PC-9 (cell line): ENCODE measurements around the gene SLC22A15. TPM values are rescaled to one million over a fixed set of nuclear protein-coding genes. Genes with fewer than 3 reads are reported as not detected.

Source experiments
- BruUV-seq: library from RNA; stranded (reverse); fragments of 400-500 nt; replicated peaks from 2 replicates; lab custom pipeline; 2021; lab: Mats Ljungman, UMichigan
- CTCF ChIA-PET: fragments of 300-600 bp; sonication (Branson Sonifier 250); formaldehyde crosslinking; loops from one replicate; lab custom pipeline; 2022; ENCODE audit warnings: antibody characterized with exemption; lab: Charles Lee
- POLR2A ChIA-PET: fragments of 300-600 bp; sonication (Branson Sonifier 250); formaldehyde crosslinking; loops from one replicate; lab custom pipeline; 2022; ENCODE audit warnings: antibody characterized with exemption; ENCODE audit not compliant: unreplicated experiment; lab: Charles Lee
- DNase-seq, 2 experiments: peaks; one replicate each; pipeline versions ENCODE4 v3.0.0 to v3.0.0-alpha.2; 2015 to 2022; ENCODE audit warnings: mixed read lengths in 1 of 2
- H2AFZ ChIP-seq: fragments of 200-600 bp; sonication (generic); 2 replicates; pipeline ENCODE4 v1.8.1; 2017; ENCODE audit warnings: antibody characterized with exemption
- H3F3A ChIP-seq: fragments of 200-600 bp; sonication (generic); 2 replicates; pipeline ENCODE4 v1.8.1; 2017; ENCODE audit warnings: antibody characterized with exemption, mild to moderate bottlenecking, low read depth; ENCODE audit not compliant: insufficient read depth
- H3K27ac ChIP-seq: fragments of 200-600 bp; sonication (generic); 2 replicates; pipeline ENCODE4 v1.6.1; 2016; ENCODE audit warnings: mixed run types
- H3K27me3 ChIP-seq: fragments of 200-600 bp; sonication (generic); 2 replicates; pipeline ENCODE4 v1.6.1; 2016; ENCODE audit warnings: low read depth, mixed run types; ENCODE audit not compliant: insufficient read depth
- H3K36me3 ChIP-seq: fragments of 200-600 bp; sonication (generic); 2 replicates; pipeline ENCODE4 v1.6.1; 2016; ENCODE audit warnings: low read depth, mixed run types
- H3K4me1 ChIP-seq: fragments of 200-600 bp; sonication (generic); replicated peaks from 2 replicates; pipeline ENCODE4 v1.6.1; 2016; ENCODE audit warnings: mixed run types; ENCODE audit not compliant: insufficient read depth
- H3K4me2 ChIP-seq: fragments of 200-600 bp; sonication (generic); 2 replicates; pipeline ENCODE4 v1.6.1; 2017; ENCODE audit warnings: mixed run types
- H3K4me3 ChIP-seq: fragments of 200-600 bp; sonication (generic); 2 replicates; pipeline ENCODE4 v1.6.1; 2016; ENCODE audit warnings: mixed run types
- H3K79me2 ChIP-seq: fragments of 200-600 bp; sonication (generic); 2 replicates; pipeline ENCODE4 v1.6.1; 2017; ENCODE audit warnings: low read depth, mixed run types
- H3K9me2 ChIP-seq: fragments of 200-600 bp; sonication (generic); 2 replicates; pipeline ENCODE4 v1.8.1; 2017; ENCODE audit warnings: mild to moderate bottlenecking; ENCODE audit not compliant: insufficient read depth
- H3K9me3 ChIP-seq: fragments of 200-600 bp; sonication (generic); 2 replicates; pipeline ENCODE4 v1.8.1; 2016; ENCODE audit warnings: low read depth; ENCODE audit not compliant: insufficient read depth
- H4K20me1 ChIP-seq: fragments of 200-600 bp; sonication (generic); 2 replicates; pipeline ENCODE4 v1.8.1; 2017; ENCODE audit not compliant: insufficient read depth
- CTCF ChIP-seq: fragments of 200-600 bp; sonication (generic); conservative IDR thresholded peaks from 2 replicates; pipeline ENCODE4 v1.6.1; 2017; ENCODE audit warnings: mixed run types, antibody characterized with exemption, mild to moderate bottlenecking, moderate library complexity
- EZH2 ChIP-seq: fragments of 200-600 bp; sonication (generic); IDR thresholded peaks from 2 replicates; pipeline ENCODE4 v1.8.0; 2017; ENCODE audit warnings: antibody characterized with exemption, low read depth
- intact Hi-C: fragments of 100-400 bp; cut with micrococcal nuclease; formaldehyde crosslinking; loops from one replicate; pipeline ENCODE4 v1.10.0; 2022; ENCODE audit not compliant: unreplicated experiment
- total RNA-seq: library from RNA; stranded (reverse); gene quantifications from 2 replicates; pipeline ENCODE4 v1.2.3, GENCODE V29; 2021

SLC22A15 gene
- total RNA-seq, 1 experiment from 2014 or later = 1.8 TPM

- H3K4me2 ChIP-seq = no peak overlapping the region
- POLR2A ChIA-PET = no interaction called here
- no peak overlapping the region for H3K27ac ChIP-seq
- H3K4me3 ChIP-seq = no peak overlapping the region
- BruUV-seq = no TSS peak
- intact Hi-C loops = no loop called here
- no peak for DNase-seq
- no peaks in the 10 kb centered on the region for H3K27me3 ChIP-seq
- peaks cover 15% of the 10 kb centered on the region for H3K4me1 ChIP-seq
- 0 out of 2 replicates have a peak, but pooled peaks cover 9% of the 10 kb centered on the region for H3K9me2 ChIP-seq
- TF ChIP-seq EZH2 (no peak), CTCF (no peak)
- no peaks in the 10 kb centered on the region for H3K79me2 ChIP-seq
- no peaks in the 10 kb centered on the region for H3K9me3 ChIP-seq
- H3F3A ChIP-seq = 0 out of 2 replicates have a peak, but pooled peaks cover 4% of the 10 kb centered on the region
- H3K36me3 ChIP-seq = no peaks in the 10 kb centered on the region
- no peak overlapping the region; the same call in 1 of the 2 replicates for H2AFZ ChIP-seq
- no peaks in the 10 kb centered on the region for H4K20me1 ChIP-seq
- CTCF ChIA-PET = no interaction called here
Measured at GRCh38 chr1:115949156-115949555, 27.2 kb upstream of the SLC22A15 start.

GRCh38 chr1:115951560-115951959 lies 24.8 kb upstream of the SLC22A15 start:
- H3K9me2 ChIP-seq = 0 out of 2 replicates have a peak, but pooled peaks cover 9% of the 10 kb centered on the region
- TF ChIP-seq CTCF (no peak), EZH2 (no peak)
- no peaks in the 10 kb centered on the region for H3K9me3 ChIP-seq
- H3K27ac ChIP-seq = no peak overlapping the region
- intact Hi-C loops = no loop called here
- H3K4me2 ChIP-seq = no peak overlapping the region
- ChIA-PET POLR2A (interaction anchor here (0.5 to 0.6 kb wide), 2 partner anchors 225 to 805 kb away, joined by 4 to 18 read pairs; no protein-coding TSS in a partner anchor), CTCF (no interaction called here)
- H3K4me1 ChIP-seq = peaks cover 15% of the 10 kb centered on the region
- no peak overlapping the region for H3K4me3 ChIP-seq
- BruUV-seq = no TSS peak
- H3K36me3 ChIP-seq = no peaks in the 10 kb centered on the region
- peak overlapping the region; percentile 20; the same call in 1 of the 2 replicates for H2AFZ ChIP-seq
- 0 out of 2 replicates have a peak, but pooled peaks cover 4% of the 10 kb centered on the region for H3F3A ChIP-seq
- DNase-seq = no peak
- no peaks in the 10 kb centered on the region for H3K79me2 ChIP-seq
- no peaks in the 10 kb centered on the region for H3K27me3 ChIP-seq
- no peaks in the 10 kb centered on the region for H4K20me1 ChIP-seq

- H3K27ac ChIP-seq = no peak overlapping the region
- H3F3A ChIP-seq = 0 out of 2 replicates have a peak, but pooled peaks cover 4% of the 10 kb centered on the region
- H3K4me2 ChIP-seq = 0 out of 2 replicates have a peak overlapping the region, but pooled peaks have one; percentile 2
- 0 out of 2 replicates have a peak, but pooled peaks cover 9% of the 10 kb centered on the region for H3K9me2 ChIP-seq
- peak in 1 of 2 experiments; percentile 57 for DNase-seq
- no peak overlapping the region for H3K4me3 ChIP-seq
- no TSS peak for BruUV-seq
- H3K4me1 ChIP-seq = peaks cover 15% of the 10 kb centered on the region
- no peaks in the 10 kb centered on the region for H3K9me3 ChIP-seq
- ChIA-PET CTCF (no interaction called here), POLR2A (no interaction called here)
- intact Hi-C loops = no loop called here
- H2AFZ ChIP-seq = peak overlapping the region; percentile 48; the same call in 1 of the 2 replicates
- H4K20me1 ChIP-seq = no peaks in the 10 kb centered on the region
- no peaks in the 10 kb centered on the region for H3K36me3 ChIP-seq
- no peaks in the 10 kb centered on the region for H3K27me3 ChIP-seq
- no peaks in the 10 kb centered on the region for H3K79me2 ChIP-seq
- TF ChIP-seq CTCF = no peak
- no peak for TF ChIP-seq EZH2
Measured at GRCh38 chr1:115952547-115952946, 23.8 kb upstream of the SLC22A15 start.
